Neural progenitor cell (in vitro differentiated cells): ENCODE measurements around the gene LRRN3. TPM values are rescaled to one million over a fixed set of nuclear protein-coding genes. Genes with fewer than 3 reads are reported as not detected.

Experiments
- DNase-seq: peaks from one replicate; pipeline ENCODE4 v3.0.0-alpha.2; 2016; ENCODE audit warnings: low spot score
- H2AFZ ChIP-seq: fragments of 200-600 bp; sonication (generic); replicated peaks from 2 replicates; pipeline ENCODE4 v1.6.1; 2016; ENCODE audit warnings: antibody characterized with exemption
- H3F3A ChIP-seq: fragments of 200-600 bp; sonication (generic); 2 replicates; pipeline ENCODE4 v1.6.1; 2016; ENCODE audit warnings: antibody characterized with exemption, low read depth
- H3K27ac ChIP-seq: fragments of 200-600 bp; sonication (generic); 2 replicates; pipeline ENCODE4 v1.5.1; 2016; ENCODE audit warnings: mild to moderate bottlenecking
- H3K27me3 ChIP-seq: fragments of 200-600 bp; sonication (generic); 2 replicates; pipeline ENCODE4 v1.6.1; 2016; ENCODE audit warnings: mild to moderate bottlenecking, moderate library complexity
- H3K36me3 ChIP-seq: fragments of 200-600 bp; sonication (generic); 2 replicates; pipeline ENCODE4 v1.5.1; 2016
- H3K4me1 ChIP-seq: fragments of 200-600 bp; sonication (generic); 2 replicates; pipeline ENCODE4 v1.6.1; 2016; ENCODE audit warnings: mixed run types
- H3K4me2 ChIP-seq: fragments of 200-600 bp; sonication (generic); 2 replicates; pipeline ENCODE4 v1.6.1; 2016
- H3K4me3 ChIP-seq: fragments of 200-600 bp; sonication (generic); 2 replicates; pipeline ENCODE4 v1.5.1; 2016
- H3K79me2 ChIP-seq: fragments of 200-600 bp; sonication (generic); 2 replicates; pipeline ENCODE4 v1.6.1; 2016; ENCODE audit warnings: low read depth
- H3K9ac ChIP-seq: fragments of 200-600 bp; sonication (generic); 2 replicates; pipeline ENCODE4 v1.6.1; 2016
- H3K9me3 ChIP-seq: fragments of 200-600 bp; sonication (generic); 2 replicates; pipeline ENCODE4 v1.5.1; 2016; ENCODE audit warnings: low read depth
- H4K20me1 ChIP-seq: fragments of 200-600 bp; sonication (generic); 2 replicates; pipeline ENCODE4 v1.6.1; 2016; ENCODE audit warnings: low read depth
- H3K27ac Mint-ChIP-seq: 3 replicates; pipeline ENCODE4 v1.8.0; 2021; ENCODE audit warnings: mixed read lengths
- H3K27me3 Mint-ChIP-seq: 2 replicates; pipeline ENCODE4 v1.8.0; 2022; ENCODE audit warnings: low read depth, mild to moderate bottlenecking, inconsistent platforms, moderate library complexity, mixed read lengths; ENCODE audit not compliant: insufficient read depth
- H3K36me3 Mint-ChIP-seq: 3 replicates; pipeline ENCODE4 v1.8.0; 2021; ENCODE audit warnings: mixed read lengths
- H3K4me1 Mint-ChIP-seq: 3 replicates; pipeline ENCODE4 v1.8.0; 2021; ENCODE audit warnings: mixed read lengths
- H3K4me3 Mint-ChIP-seq: 3 replicates; pipeline ENCODE4 v1.8.0; 2021; ENCODE audit warnings: mild to moderate bottlenecking, moderate library complexity, mixed read lengths
- H3K9me3 Mint-ChIP-seq: 3 replicates; pipeline ENCODE4 v1.8.0; 2020; ENCODE audit warnings: mixed read lengths
- EZH2 ChIP-seq: fragments of 200-600 bp; sonication (generic); IDR thresholded peaks from 2 replicates; pipeline ENCODE4 v1.6.1; 2017; ENCODE audit warnings: antibody characterized with exemption, mild to moderate bottlenecking, moderate library complexity
- EZH2phosphoT487 ChIP-seq: fragments of 200-600 bp; sonication (generic); IDR thresholded peaks from 2 replicates; pipeline ENCODE4 v1.6.1; 2017; ENCODE audit warnings: antibody characterized with exemption
- total RNA-seq: library from RNA; depleted of rRNA; stranded (reverse); fragments of >200 nt; gene quantifications from 2 replicates; pipeline ENCODE4 v1.2.3, GENCODE V29; 2015; ENCODE audit warnings: low replicate concordance
- TF ChIP-seq, protein P1 (sequence below): fragments of 200-600 bp; sonication (generic); IDR thresholded peaks from 2 replicates; pipeline ENCODE4 v1.5.1; 2017; ENCODE audit warnings: antibody characterized with exemption, mild to moderate bottlenecking

Gene LRRN3
- total RNA-seq, 1 donor from 2014 or later: 2.4 TPM

DNA sequence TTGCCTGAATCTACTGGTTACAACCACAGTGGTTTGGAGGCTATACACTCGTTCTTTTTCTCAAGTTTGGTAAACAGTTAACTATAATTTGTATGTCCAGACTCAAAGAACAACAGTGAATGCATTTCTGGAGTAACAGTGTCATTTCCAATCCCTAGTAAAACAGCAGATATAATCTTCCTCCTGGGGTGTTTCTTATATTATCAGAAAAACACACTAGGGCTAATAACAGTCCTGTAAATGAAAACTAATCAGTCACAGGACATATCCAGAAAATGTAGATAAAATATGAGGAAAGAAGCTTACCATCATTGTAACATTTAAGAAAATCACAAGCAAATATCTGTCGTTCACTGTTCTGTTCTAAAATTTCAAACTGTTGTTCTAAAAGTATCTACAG is 82.6 kb downstream of the LRRN3 start:
- no peak for DNase-seq
- H2AFZ ChIP-seq: no peak overlapping the region
- H3K9ac ChIP-seq: no peak overlapping the region
- no peaks in the 10 kb centered on the region for H3K36me3 ChIP-seq
- H3K4me1 ChIP-seq: no peaks in the 10 kb centered on the region
- no peaks in the 10 kb centered on the region for H3K79me2 ChIP-seq
- H3F3A ChIP-seq: no peaks in the 10 kb centered on the region
- no peaks in the 10 kb centered on the region for H3K27me3 ChIP-seq
- no peaks in the 10 kb centered on the region for H3K27me3 Mint-ChIP-seq
- no peak overlapping the region for H3K27ac ChIP-seq
- no peak overlapping the region for H3K4me3 ChIP-seq
- no peak overlapping the region for H3K4me3 Mint-ChIP-seq
- no peak overlapping the region for H3K27ac Mint-ChIP-seq
- H3K4me1 Mint-ChIP-seq: peaks cover 9% of the 10 kb centered on the region
- H3K4me2 ChIP-seq: no peak overlapping the region
- TF ChIP-seq, protein P1, sequence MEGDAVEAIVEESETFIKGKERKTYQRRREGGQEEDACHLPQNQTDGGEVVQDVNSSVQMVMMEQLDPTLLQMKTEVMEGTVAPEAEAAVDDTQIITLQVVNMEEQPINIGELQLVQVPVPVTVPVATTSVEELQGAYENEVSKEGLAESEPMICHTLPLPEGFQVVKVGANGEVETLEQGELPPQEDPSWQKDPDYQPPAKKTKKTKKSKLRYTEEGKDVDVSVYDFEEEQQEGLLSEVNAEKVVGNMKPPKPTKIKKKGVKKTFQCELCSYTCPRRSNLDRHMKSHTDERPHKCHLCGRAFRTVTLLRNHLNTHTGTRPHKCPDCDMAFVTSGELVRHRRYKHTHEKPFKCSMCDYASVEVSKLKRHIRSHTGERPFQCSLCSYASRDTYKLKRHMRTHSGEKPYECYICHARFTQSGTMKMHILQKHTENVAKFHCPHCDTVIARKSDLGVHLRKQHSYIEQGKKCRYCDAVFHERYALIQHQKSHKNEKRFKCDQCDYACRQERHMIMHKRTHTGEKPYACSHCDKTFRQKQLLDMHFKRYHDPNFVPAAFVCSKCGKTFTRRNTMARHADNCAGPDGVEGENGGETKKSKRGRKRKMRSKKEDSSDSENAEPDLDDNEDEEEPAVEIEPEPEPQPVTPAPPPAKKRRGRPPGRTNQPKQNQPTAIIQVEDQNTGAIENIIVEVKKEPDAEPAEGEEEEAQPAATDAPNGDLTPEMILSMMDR: no peak
- TF ChIP-seq EZH2 (no peak), EZH2phosphoT487 (no peak)
- H3K9me3 Mint-ChIP-seq: peaks cover under 1% of the 10 kb centered on the region
- no peaks in the 10 kb centered on the region for H4K20me1 ChIP-seq
- no peaks in the 10 kb centered on the region for H3K36me3 Mint-ChIP-seq
- H3K9me3 ChIP-seq: no peaks in the 10 kb centered on the region

DNA sequence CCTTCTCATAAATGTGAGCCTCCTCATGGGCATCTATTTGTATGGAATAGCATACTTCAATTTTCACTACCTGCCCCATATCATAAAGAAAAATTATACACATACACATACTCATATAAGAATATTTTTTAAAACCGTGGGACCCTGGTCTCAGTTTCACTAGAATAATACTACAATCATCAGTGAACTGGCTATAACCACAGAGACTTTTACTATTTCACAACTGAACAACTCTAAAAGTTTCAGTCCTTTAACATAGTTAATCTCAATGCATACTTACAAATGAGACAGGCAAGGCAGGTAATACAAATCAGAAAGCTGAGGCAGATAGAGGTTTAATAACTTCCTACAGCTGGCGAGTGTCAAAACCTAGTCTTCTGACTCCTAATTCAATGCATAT is 83.1 kb downstream of the LRRN3 start:
- Histone ChIP-seq H3K9ac (no peak overlapping the region), H3K9me3 (no peaks in the 10 kb centered on the region), H3K4me1 (no peaks in the 10 kb centered on the region), H3F3A (no peaks in the 10 kb centered on the region), H2AFZ (no peak overlapping the region), H3K27ac (no peak overlapping the region), H3K4me3 (no peak overlapping the region), H3K36me3 (no peaks in the 10 kb centered on the region), H4K20me1 (no peaks in the 10 kb centered on the region), H3K79me2 (no peaks in the 10 kb centered on the region), H3K27me3 (no peaks in the 10 kb centered on the region), H3K4me2 (no peak overlapping the region)
- Mint-ChIP-seq H3K27ac (no peak overlapping the region), H3K9me3 (peaks cover 3% of the 10 kb centered on the region), H3K36me3 (no peaks in the 10 kb centered on the region), H3K27me3 (no peaks in the 10 kb centered on the region), H3K4me1 (peaks cover 5% of the 10 kb centered on the region), H3K4me3 (no peak overlapping the region)
- no peak for DNase-seq
- TF ChIP-seq EZH2 (no peak), EZH2phosphoT487 (no peak)
- TF ChIP-seq, protein P1: no peak

GRCh38 chr7:111174510-111174909 is 83.6 kb downstream of the LRRN3 start:
- TF ChIP-seq, protein P1: no peak
- no peak for TF ChIP-seq EZH2phosphoT487
- no peak for TF ChIP-seq EZH2
- no peak overlapping the region for H3K27ac Mint-ChIP-seq

More at GRCh38 chr7:111174510-111174909, 83.6 kb downstream of the LRRN3 start:
- no peak overlapping the region for H2AFZ ChIP-seq
- H3K9me3 Mint-ChIP-seq: peaks cover 3% of the 10 kb centered on the region
- no peaks in the 10 kb centered on the region for H3K4me1 ChIP-seq
- no peaks in the 10 kb centered on the region for H3K27me3 ChIP-seq
- H3K4me3 Mint-ChIP-seq: no peak overlapping the region
- H3K4me1 Mint-ChIP-seq: peaks cover under 1% of the 10 kb centered on the region
- H3K79me2 ChIP-seq: no peaks in the 10 kb centered on the region
- H3F3A ChIP-seq: no peaks in the 10 kb centered on the region
- H4K20me1 ChIP-seq: no peaks in the 10 kb centered on the region
- H3K27me3 Mint-ChIP-seq: no peaks in the 10 kb centered on the region
- H3K4me3 ChIP-seq: no peak overlapping the region
- H3K36me3 ChIP-seq: no peaks in the 10 kb centered on the region
- H3K27ac ChIP-seq: no peak overlapping the region
- no peaks in the 10 kb centered on the region for H3K9me3 ChIP-seq
- H3K9ac ChIP-seq: no peak overlapping the region
- no peaks in the 10 kb centered on the region for H3K36me3 Mint-ChIP-seq
- no peak overlapping the region for H3K4me2 ChIP-seq
- DNase-seq: no peak
